Fibroblast of skin of right biceps (primary cell): ENCODE measurements around the gene ZDHHC11.

ENCODE experiments used
- DNase-seq: peaks from one replicate; pipeline ENCODE4 v3.0.0-alpha.2; 2013

Gene ZDHHC11

GRCh38 chr5:878125-878524, 27.3 kb upstream of the ZDHHC11 start:
- DNase-seq, result no peak

GRCh38 chr5:876398-877365, 25.9 kb upstream of the ZDHHC11 start:
- no peak for DNase-seq

GRCh38 chr5:875931-876330, 25.1 kb upstream of the ZDHHC11 start:
- DNase-seq, result no peak

- no peak for DNase-seq
These were observed 22.5 kb upstream of the ZDHHC11 start for GRCh38 chr5:873328-873727.

- no peak for DNase-seq
These were observed 21.5 kb upstream of the ZDHHC11 start for GRCh38 chr5:872301-872700.

GRCh38 chr5:871596-872298, 21.0 kb upstream of the ZDHHC11 start:
- DNase-seq, result no peak

- no peak for DNase-seq
These were observed 20.2 kb upstream of the ZDHHC11 start for GRCh38 chr5:870956-871355.

GRCh38 chr5:868428-869135, 17.8 kb upstream of the ZDHHC11 start:
- DNase-seq, result no peak

- DNase-seq, result no peak
These were observed 16.6 kb upstream of the ZDHHC11 start for GRCh38 chr5:867300-867870.

- DNase-seq, result no peak
These were observed 15.0 kb upstream of the ZDHHC11 start for GRCh38 chr5:865771-866170.

- DNase-seq, result no peak
These were observed 14.4 kb upstream of the ZDHHC11 start for GRCh38 chr5:865168-865521.

- no peak for DNase-seq
These were observed 13.8 kb upstream of the ZDHHC11 start for GRCh38 chr5:864492-865167.

- DNase-seq, result no peak
These were observed 12.5 kb upstream of the ZDHHC11 start for GRCh38 chr5:863244-863805.

GRCh38 chr5:862367-863243, 11.8 kb upstream of the ZDHHC11 start:
- no peak for DNase-seq

- DNase-seq, result no peak
These were observed 10.9 kb upstream of the ZDHHC11 start for GRCh38 chr5:861442-862366.

- DNase-seq, result no peak
These were observed 9.8 kb upstream of the ZDHHC11 start for GRCh38 chr5:860506-861150.

- DNase-seq, result no peak
These were observed 9.1 kb upstream of the ZDHHC11 start for GRCh38 chr5:859798-860296.

GRCh38 chr5:859391-859790, 8.6 kb upstream of the ZDHHC11 start:
- DNase-seq, result no peak

- DNase-seq, result no peak
These were observed 7.9 kb upstream of the ZDHHC11 start for GRCh38 chr5:858726-859125.
